Renal cortex interstitium (tissue), 11 donors: ENCODE data around the gene HRK. TPM values are rescaled to one million over a fixed set of nuclear protein-coding genes. Genes with fewer than 3 reads are reported as not detected.
"Not testable (repeated sequence)": the region's sequence is repeated elsewhere in the genome, so short reads cannot be mapped to it uniquely, and the experiment has no call there.

Experiments used
- DNase-seq, 11 donors: peaks; one replicate each; pipeline ENCODE4 v3.0.0-alpha.2; 2013; ENCODE audit warnings: low read depth in 9 of 11, low spot score in 4 of 11; ENCODE audit errors: extremely low read depth in 1 of 11
- polyA plus RNA-seq, 3 donors: library from polyadenylated mRNA; unstranded; fragments of 120-200 nt; gene quantifications; one replicate each; pipeline ENCODE4 v1.2.1, GENCODE V29; 2013; ENCODE audit not compliant: insufficient read length in 3 of 3

Gene HRK
- polyA plus RNA-seq, 3 donors, result 0.48 to 0.74 (median 0.65) TPM

GRCh38 chr12:116838365-116838764 is 42.9 kb downstream of the HRK start:
- no peak for DNase-seq

GRCh38 chr12:116837097-116837496 is 44.1 kb downstream of the HRK start:
- no peak for DNase-seq

DNA sequence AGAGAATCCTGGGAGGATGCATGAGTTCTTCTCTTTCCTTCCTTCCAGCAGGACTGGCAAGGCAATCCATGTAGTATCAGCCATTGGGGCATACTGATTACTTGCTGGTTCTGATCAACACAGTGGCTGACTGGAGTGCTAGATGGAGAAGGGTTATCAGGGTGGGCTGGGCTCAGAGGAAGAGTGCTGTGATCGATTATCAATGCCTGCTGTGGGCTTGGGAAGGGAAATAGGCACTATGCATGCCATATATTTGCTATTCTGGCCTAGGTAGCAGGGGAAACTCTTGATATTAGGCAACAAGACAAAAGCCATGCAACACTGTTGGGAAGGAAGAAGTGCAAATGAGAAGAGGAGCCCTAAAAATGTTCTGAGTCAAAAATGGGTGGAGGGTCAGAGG is 45.8 kb downstream of the HRK start:
- DNase-seq, result no peak

DNA sequence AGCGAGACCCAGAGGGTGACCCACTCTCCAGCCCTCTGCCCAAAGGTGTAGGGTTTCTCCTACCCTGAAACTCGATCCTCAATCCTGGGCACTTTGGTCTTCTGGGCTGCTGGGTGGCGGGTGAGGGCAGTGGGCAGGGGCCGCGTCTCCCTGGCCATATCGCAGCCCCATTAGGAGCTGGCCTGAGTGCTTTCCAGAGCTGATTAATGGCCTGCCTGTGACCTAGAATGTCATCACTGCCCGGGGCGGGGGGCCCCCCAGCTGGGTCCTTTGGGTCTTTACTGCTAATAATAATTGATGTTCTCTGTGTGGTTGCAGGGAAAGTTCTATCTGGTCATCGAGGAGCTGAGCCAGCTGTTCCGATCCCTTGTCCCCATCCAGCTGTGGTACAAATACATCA is 47.8 kb downstream of the HRK start:
- DNase-seq, result no peak

DNA sequence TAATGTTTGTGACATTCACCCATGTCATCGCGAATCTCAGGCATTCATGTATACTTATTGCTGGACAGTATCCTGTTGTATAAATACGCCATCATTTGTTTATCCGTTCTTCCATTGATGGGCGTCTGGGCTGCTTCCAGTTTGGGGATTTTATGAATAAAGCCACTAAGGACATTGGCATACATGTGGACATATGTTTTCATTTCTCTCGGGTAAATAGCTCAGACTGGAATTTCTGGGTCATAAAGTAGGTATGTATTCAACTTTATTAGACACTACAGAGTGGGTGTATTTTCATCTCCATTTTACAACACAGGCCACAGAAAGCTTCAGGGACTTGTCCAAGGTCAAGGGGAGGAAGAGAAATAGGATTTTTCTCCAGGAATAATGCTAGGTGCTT is 48.9 kb downstream of the HRK start:
- no peak for DNase-seq

DNA sequence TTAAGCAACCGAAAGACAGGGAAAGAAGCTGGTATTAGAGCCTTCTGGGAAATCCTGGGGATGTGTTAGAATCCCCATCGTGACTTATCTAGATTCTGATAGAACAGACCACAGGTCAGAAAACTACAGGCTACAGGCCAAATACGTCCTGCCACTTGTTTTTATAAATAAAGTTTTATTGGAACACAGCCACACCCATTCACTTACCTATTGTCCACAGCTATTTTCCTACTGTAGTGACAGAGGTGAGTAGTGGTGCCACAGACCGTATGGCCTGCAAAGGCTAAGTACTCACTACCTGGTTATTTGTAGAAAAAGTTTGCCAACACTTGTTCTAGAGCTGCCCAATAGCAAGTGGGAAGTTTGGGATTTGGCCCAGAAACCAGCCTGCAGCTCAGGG is 53.8 kb downstream of the HRK start:
- no peak for DNase-seq

DNA sequence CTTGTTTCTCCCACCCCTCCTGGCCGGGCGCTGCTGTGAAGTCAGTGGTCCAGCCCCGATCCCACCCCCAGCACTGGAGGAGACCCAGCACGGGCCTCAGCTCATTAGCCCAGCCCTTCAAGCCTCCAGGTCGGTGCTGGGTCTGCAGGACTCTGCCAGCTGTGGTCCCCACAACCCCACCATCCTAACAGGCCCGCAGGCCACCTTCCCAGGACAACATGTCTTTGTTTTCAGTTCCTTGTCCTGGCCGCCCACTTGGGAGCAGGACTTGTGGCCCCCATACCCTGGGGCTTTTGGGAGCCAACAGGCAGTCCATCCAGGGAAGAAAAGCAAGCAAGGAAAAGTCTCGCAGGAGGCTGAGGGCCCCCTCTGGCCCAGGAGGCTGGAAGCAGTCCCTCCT is 60.0 kb downstream of the HRK start:
- DNase-seq, result no peak

DNA sequence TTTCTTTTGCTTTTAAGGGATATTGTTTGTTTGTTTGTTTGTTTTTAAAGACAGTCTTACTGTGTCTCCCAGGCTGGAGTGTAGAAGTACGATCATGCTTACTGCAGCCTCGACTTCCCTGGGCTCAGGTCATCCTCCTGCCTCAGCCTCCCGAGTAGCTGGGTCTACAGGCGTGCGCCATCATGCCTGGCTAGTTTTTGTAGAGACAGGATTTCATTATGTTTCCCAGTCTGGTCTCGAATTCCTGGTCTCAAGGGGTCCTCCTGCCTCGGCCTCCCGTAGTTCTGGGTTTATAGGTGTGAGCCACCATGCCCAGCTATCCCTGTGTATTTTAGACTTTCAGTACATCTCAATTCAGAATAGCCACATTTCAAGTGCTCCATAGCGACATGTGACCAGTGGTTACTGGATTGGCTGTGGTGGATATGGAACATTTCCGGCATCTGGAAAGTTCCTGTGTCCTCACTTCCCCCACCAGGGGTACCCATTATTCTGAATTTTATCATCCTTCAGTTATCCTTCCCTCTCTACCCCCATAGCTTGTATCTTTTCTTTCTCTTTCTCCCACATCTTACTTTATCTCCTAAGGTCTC is 61.1 kb downstream of the HRK start:
- DNase-seq, result no peak

DNA sequence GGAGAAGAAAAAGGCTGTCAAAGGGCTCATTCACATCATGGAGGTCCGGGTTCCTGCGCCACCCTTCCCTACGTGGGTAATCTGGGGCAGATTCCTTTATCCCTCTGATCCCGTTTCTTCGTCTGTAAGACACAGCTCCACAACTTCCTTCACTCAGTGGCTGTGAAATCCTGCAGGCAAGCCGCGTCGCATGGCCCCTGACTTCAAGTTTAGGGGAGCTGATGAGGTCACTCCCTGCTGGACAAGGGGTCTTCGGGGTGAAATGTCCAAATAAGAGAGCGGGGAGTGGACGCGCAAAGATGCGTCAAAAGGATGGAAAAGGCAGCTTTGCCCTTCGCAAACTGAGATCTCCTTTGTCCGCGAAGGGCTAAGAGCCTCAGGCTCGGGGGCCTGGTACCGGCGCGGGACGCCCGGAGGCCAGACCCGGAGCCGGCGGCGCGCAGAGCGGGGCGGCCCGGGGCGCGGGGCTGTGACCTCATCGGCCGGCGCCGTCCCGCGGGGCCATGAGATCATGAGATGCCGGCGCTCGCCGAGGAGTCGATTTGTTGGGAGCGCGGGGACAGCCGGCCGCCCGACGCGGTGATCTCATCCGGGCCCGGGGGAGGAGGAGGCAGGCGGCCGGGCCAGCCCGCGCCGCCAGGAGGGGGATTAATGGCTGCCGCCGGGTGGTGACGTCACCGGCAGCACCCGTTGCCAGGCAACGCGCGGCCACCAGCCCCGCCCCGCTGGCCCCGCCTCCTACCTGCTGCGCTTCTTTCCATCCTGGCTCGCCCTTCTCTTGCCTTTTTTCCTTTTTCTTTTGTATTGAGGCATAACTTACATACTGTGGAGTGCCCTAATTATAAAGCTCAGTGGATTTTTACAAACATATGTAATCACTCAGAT is 62.1 kb downstream of the HRK start:
- peak; percentile 69 to 89 (median 84) for DNase-seq

GRCh38 chr12:116818341-116818856 is 62.8 kb downstream of the HRK start:
- peak in 6 of 11 donors; percentile 9 to 40 (median 29) for DNase-seq

DNA sequence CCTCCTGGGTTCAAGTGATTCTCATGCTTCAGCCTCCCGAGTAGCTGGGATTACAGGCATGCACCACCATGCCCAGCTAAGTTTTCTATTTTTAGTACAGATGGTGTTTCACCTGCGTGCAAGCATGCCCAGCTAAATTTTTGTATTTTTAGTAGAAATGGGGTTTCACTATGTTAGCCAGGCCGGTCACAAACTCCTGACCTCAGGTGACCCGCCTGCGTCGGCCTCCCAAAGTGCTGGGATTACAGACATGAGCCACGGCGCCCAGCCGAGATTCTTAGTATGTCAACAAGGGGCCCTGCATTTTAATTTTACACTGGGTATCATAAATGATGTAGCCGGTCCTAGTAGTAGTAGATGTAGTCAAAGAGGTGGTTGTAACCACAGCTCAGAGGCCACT is 66.5 kb downstream of the HRK start:
- DNase-seq, result not testable (repeated sequence)

GRCh38 chr12:116813271-116814041 is 67.8 kb downstream of the HRK start:
- DNase-seq, result no peak

GRCh38 chr12:116812238-116812637 is 69.0 kb downstream of the HRK start:
- no peak for DNase-seq

- DNase-seq, result peak in 5 of 11 donors; percentile 24 to 31 (median 26)
Measured at GRCh38 chr12:116808113-116809105, 72.8 kb downstream of the HRK start.

DNA sequence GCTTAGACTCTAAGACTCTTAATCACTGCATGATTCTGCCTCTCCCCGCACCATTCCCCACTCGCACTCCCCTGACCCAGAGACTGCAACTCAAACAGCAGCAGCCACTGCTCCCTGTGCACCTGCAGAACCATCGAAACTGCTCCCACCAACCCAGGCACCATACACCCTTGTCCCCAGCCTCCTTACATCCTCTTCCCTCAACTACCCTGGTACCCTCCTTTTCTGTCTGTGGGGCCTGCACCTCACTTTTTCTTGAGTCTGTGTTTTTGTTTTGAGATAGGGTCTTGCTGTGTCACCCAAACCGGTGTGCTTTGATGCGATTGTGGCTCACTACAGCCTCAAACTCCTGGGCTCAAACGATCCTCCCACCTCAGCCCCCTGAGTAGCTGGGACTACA is 73.7 kb downstream of the HRK start:
- no peak for DNase-seq

DNA sequence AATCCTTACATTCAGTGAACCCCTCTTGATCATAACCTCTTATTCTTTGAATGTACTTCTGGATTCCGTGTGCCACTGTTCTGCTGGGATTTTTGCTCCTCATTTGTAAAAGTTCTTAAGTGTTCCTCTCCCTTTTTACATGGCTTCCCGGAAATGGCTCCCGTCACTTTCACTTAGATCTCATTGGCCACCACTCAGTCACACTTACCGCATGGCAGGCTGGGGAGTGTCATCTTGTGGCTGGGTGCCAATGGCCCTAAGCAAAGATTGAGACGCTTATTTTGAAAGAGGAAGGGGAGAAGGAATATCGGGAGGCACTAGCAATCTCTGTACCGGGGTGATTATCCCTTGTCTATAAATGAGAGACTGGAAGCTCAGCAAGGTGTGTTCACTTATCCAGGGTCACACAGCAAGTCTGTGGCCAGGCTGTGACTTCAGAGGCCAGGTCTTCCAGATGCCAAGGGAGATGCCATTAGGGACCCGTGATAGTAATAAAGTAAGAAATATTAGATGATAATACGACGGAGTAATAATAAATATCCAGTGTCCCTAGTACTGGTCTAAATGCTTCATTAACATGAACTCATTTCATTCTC is 74.3 kb downstream of the HRK start:
- DNase-seq, result no peak
